ENCODE results near the gene CIAPIN1. TPM values are rescaled to one million over a fixed set of nuclear protein-coding genes. Genes with fewer than 3 reads are reported as not detected.

CIAPIN1 gene
- total RNA-seq, 1 experiment from 2014 or later = 68.5 TPM

- ChIA-PET CTCF (interaction anchor here (1.0 to 1.9 kb wide), 4 partner anchors 15 to 147 kb away, joined by 4 to 13 read pairs (median 5); partner anchors contain the start of gene POLR2C), POLR2A (interaction anchor here (0.6 to 2.0 kb wide), 8 partner anchors 11 to 73 kb away, joined by 3 to 10 read pairs (median 4); partner anchors contain the start of gene POLR2C), RAD21 (ENCODE audit: low non-redundant PET in 1 of 2, low total read pairs in 2 of 2, uncharacterized antibody in 2 of 2, unreplicated experiment in 2 of 2) (interaction anchor here in 1 of 2 experiments (0.6 kb wide), 1 partner anchor 82 kb away, joined by 3 read pairs; no protein-coding TSS in a partner anchor)
- no peak for TF ChIP-seq TCF7L2 (IDR thresholded peaks at IDR 0.05; ENCODE audit: borderline replicate concordance, extremely low read depth, insufficient read depth, insufficient read length)
- TF ChIP-seq SIN3A (IDR thresholded peaks at IDR 0.05; ENCODE audit: low read depth) = no peak
- TF ChIP-seq, protein P1, sequence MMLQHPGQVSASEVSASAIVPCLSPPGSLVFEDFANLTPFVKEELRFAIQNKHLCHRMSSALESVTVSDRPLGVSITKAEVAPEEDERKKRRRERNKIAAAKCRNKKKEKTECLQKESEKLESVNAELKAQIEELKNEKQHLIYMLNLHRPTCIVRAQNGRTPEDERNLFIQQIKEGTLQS (IDR thresholded peaks at IDR 0.05) = no peak
- TF ChIP-seq, protein P2, sequence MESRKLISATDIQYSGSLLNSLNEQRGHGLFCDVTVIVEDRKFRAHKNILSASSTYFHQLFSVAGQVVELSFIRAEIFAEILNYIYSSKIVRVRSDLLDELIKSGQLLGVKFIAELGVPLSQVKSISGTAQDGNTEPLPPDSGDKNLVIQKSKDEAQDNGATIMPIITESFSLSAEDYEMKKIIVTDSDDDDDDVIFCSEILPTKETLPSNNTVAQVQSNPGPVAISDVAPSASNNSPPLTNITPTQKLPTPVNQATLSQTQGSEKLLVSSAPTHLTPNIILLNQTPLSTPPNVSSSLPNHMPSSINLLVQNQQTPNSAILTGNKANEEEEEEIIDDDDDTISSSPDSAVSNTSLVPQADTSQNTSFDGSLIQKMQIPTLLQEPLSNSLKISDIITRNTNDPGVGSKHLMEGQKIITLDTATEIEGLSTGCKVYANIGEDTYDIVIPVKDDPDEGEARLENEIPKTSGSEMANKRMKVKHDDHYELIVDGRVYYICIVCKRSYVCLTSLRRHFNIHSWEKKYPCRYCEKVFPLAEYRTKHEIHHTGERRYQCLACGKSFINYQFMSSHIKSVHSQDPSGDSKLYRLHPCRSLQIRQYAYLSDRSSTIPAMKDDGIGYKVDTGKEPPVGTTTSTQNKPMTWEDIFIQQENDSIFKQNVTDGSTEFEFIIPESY (IDR thresholded peaks at IDR 0.05; ENCODE audit: extremely low read depth, insufficient replicate concordance, low read length) = no peak
- TF ChIP-seq, protein P3, sequence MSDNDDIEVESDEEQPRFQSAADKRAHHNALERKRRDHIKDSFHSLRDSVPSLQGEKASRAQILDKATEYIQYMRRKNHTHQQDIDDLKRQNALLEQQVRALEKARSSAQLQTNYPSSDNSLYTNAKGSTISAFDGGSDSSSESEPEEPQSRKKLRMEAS (IDR thresholded peaks at IDR 0.05) = no peak
- Histone ChIP-seq H3K9ac (ENCODE audit: low read length) (peak overlapping the region; percentile 98), H3K4me3 (replicated peaks in 1 of 2; ENCODE audit: low read depth in 1 of 2, low read length in 2 of 2) (peak overlapping the region; percentile 57 to 96), H3K9me2 (ENCODE audit: insufficient read depth) (no peaks in the 10 kb centered on the region), H3K27me3 (ENCODE audit: insufficient read depth, low read length) (no peaks in the 10 kb centered on the region), H3K4me2 (ENCODE audit: low read length) (peak overlapping the region; percentile 91), H3K36me3 (ENCODE audit: control insufficient read depth in 1 of 2, insufficient read depth in 2 of 2, low read length in 2 of 2) (peaks cover 7% of the 10 kb centered on the region in 2 experiments; a peak in 2 of 4 replicates), H4K20me1 (ENCODE audit: insufficient read depth) (no peaks in the 10 kb centered on the region), H2AFZ (ENCODE audit: low read depth, low read length, poor library complexity, severe bottlenecking) (no peak overlapping the region), H3K79me2 (ENCODE audit: insufficient read depth, low read length) (peaks cover 78% of the 10 kb centered on the region), H3K4me1 (ENCODE audit: control insufficient read depth in 1 of 2, insufficient read depth in 2 of 2, low read length in 2 of 2) (peaks cover 10 to 19% of the 10 kb centered on the region in 2 experiments), H3K9me3 (ENCODE audit: control insufficient read depth in 1 of 2, insufficient read depth in 1 of 2, low read depth in 1 of 2, low read length in 2 of 2) (no peaks in the 10 kb centered on the region), H3K27ac (ENCODE audit: low read depth, low read length) (peak overlapping the region; percentile 64)
- DNase-seq (ENCODE audit: low read depth, low spot score) (no peak), ATAC-seq (peak; percentile 50)
- intact Hi-C loops (cut with micrococcal nuclease) = no loop called here
- no TSS peak for BruUV-seq (replicated peaks)
Measured at GRCh38 chr16:57446531-57447185, 527 bp downstream of the CIAPIN1 start.
